GM12878 (cell line): ENCODE measurements around the gene EYS. TPM values are rescaled to one million over a fixed set of nuclear protein-coding genes. Genes with fewer than 3 reads are reported as not detected.

Experiments
- ATAC-seq: fragments of 200-7000 bp; cut with Tn5 transposase; 3 replicates; pipeline ENCODE4 v1.9.1; 2020; ENCODE audit warnings: mild to moderate bottlenecking, moderate library complexity
- BruUV-seq: library from RNA; stranded (reverse); fragments of 400-500 nt; replicated peaks from 2 replicates; lab custom pipeline; 2021; lab: Mats Ljungman, UMichigan
- CTCF ChIA-PET: fragments of 300-600 bp; sonication (Branson Sonifier 250); formaldehyde crosslinking; extraction: SDS; loops from one replicate; lab custom pipeline; 2021; ENCODE audit warnings: inconsistent platforms; lab: Yijun Ruan, JAX
- POLR2A ChIA-PET: fragments of 350-600 bp; formaldehyde crosslinking; extraction: SDS; loops from one replicate; lab custom pipeline; 2021; ENCODE audit warnings: inconsistent platforms; lab: Charles Lee
- RAD21 ChIA-PET: fragments of 300-600 bp; sonication (Branson Sonifier 250); formaldehyde crosslinking; loops from one replicate; lab custom pipeline; 2023; ENCODE audit warnings: antibody characterized with exemption; ENCODE audit not compliant: unreplicated experiment; lab: Charles Lee
- SMC1A ChIA-PET: fragments of 300-600 bp; sonication (Branson Sonifier 250); formaldehyde crosslinking; loops from one replicate; lab custom pipeline; 2023; ENCODE audit not compliant: unreplicated experiment, uncharacterized antibody; lab: Charles Lee
- DNase-seq: peaks from one replicate; pipeline ENCODE4 v3.0.0-alpha.2; 2011; ENCODE audit warnings: low read depth, low spot score
- FAIRE-seq: peaks from 3 replicates; lab custom pipeline; 2011; peaks lifted over from hg19 to GRCh38; lab: Jason Lieb, UNC
- H2AFZ ChIP-seq: 2 replicates; pipeline ENCODE4 v1.6.0; 2011; ENCODE audit warnings: low read depth, low read length, control low read depth; ENCODE audit not compliant: control insufficient read depth
- H3K27ac ChIP-seq: 2 replicates; pipeline ENCODE4 v1.5.1; 2011; ENCODE audit warnings: control low read depth; ENCODE audit not compliant: control insufficient read depth, insufficient read depth
- H3K27me3 ChIP-seq, 2 experiments: replicated peaks in 1 of 2; 2 replicates each; pipeline versions ENCODE4 v1.6.0 to v1.6.1; 2011; ENCODE audit warnings: low read length in 1 of 2; ENCODE audit not compliant: control insufficient read depth in 2 of 2, insufficient read depth in 2 of 2
- H3K36me3 ChIP-seq, 2 experiments: 2 replicates each; pipeline ENCODE4 v1.5.1; 2011; ENCODE audit warnings: low read length in 1 of 2; ENCODE audit not compliant: control insufficient read depth in 2 of 2, insufficient read depth in 2 of 2
- H3K4me1 ChIP-seq: 2 replicates; pipeline ENCODE4 v1.6.1; 2011; ENCODE audit warnings: mild to moderate bottlenecking, low read length, moderate library complexity, mixed read lengths; ENCODE audit not compliant: control insufficient read depth, insufficient read depth
- H3K4me2 ChIP-seq: 2 replicates; pipeline ENCODE4 v1.6.0; 2011; ENCODE audit warnings: control low read depth; ENCODE audit not compliant: control insufficient read depth, insufficient read depth
- H3K4me3 ChIP-seq: fragments of 200-600 bp; sonication (generic); 2 replicates; pipeline ENCODE4 v1.5.1; 2016
- H3K79me2 ChIP-seq: 2 replicates; pipeline ENCODE4 v1.6.0; 2011; ENCODE audit warnings: low read length; ENCODE audit not compliant: control insufficient read depth, insufficient read depth
- H3K9ac ChIP-seq: 2 replicates; pipeline ENCODE4 v1.8.0; 2011; ENCODE audit warnings: low read length, control low read depth, mixed read lengths; ENCODE audit not compliant: control insufficient read depth, insufficient read depth
- H3K9me3 ChIP-seq: replicated peaks from 3 replicates; pipeline ENCODE4 v1.5.1; 2011; ENCODE audit warnings: mild to moderate bottlenecking, low read length; ENCODE audit not compliant: control insufficient read depth, insufficient read depth
- H4K20me1 ChIP-seq: 2 replicates; pipeline ENCODE4 v1.6.0; 2011; ENCODE audit not compliant: control insufficient read depth, insufficient read depth
- DPF2 ChIP-seq: fragments of 450-650 bp; IDR thresholded peaks from 2 replicates; pipeline ENCODE4 v1.6.1; 2017; ENCODE audit warnings: mild to moderate bottlenecking
- FOXK2 ChIP-seq: fragments of 450-650 bp; IDR thresholded peaks from 2 replicates; pipeline ENCODE4 v1.6.1; 2017; ENCODE audit warnings: mild to moderate bottlenecking, moderate library complexity
- RBBP5 ChIP-seq: fragments of 200-600 bp; sonication (generic); conservative IDR thresholded peaks from 2 replicates; pipeline ENCODE4 v1.6.1; 2016
- RCOR1 ChIP-seq: conservative IDR thresholded peaks from 2 replicates; pipeline ENCODE4 v1.6.1; 2012; ENCODE audit warnings: low read depth, low read length, improper control_type of control experiment
- RELA ChIP-seq: fragments of 450-650 bp; IDR thresholded peaks from 2 replicates; pipeline ENCODE4 v1.8.0; 2014; ENCODE audit warnings: borderline replicate concordance; ENCODE audit not compliant: partially characterized antibody
- RUNX3 ChIP-seq: IDR thresholded peaks from 2 replicates; pipeline ENCODE4 v1.6.1; 2012; ENCODE audit warnings: low read length, inconsistent platforms
- SMC3 ChIP-seq: IDR thresholded peaks from 2 replicates; pipeline ENCODE4 v1.6.1; 2011; ENCODE audit warnings: low read length, improper control_type of control experiment, borderline replicate concordance
- TBL1XR1 ChIP-seq: IDR thresholded peaks from 2 replicates; pipeline ENCODE4 v1.6.1; 2012; ENCODE audit warnings: low read depth, low read length, improper control_type of control experiment
- ZNF274 ChIP-seq: IDR thresholded peaks from one replicate; pipeline ENCODE4 v1.8.0; 2011; ENCODE audit not compliant: insufficient read length, insufficient read depth
- WGBS: methylation state at CpG from one replicate; pipeline ENCODE4 v1.1.6; 2016; ENCODE audit warnings: low lambda C conversion rate; ENCODE audit not compliant: insufficient replicate concordance, insufficient coverage; ENCODE audit errors: missing lambda C conversion rate; 5-methylcytosine and 5-hydroxymethylcytosine counted together
- in situ Hi-C: fragments of 300-500 bp; cut with MboI; formaldehyde crosslinking; loops from 9 replicates; pipeline ENCODE4 v1.14.3; 2018; ENCODE audit warnings: mixed read lengths
- intact Hi-C: fragments of 100-400 bp; cut with micrococcal nuclease; formaldehyde crosslinking; loops from one replicate; pipeline ENCODE4 v1.14.2; 2022; ENCODE audit not compliant: unreplicated experiment
- polyA plus RNA-seq, 11 experiments: library from polyadenylated mRNA; depleted of rRNA in 4 of 11; unstranded in 6 of 11; stranded (reverse) in 5 of 11; fragments of >200 nt; fragmentation: Nextera tagmentation in 4 of 11; fragmentation: Illumina TruSeq in 1 of 11; extraction: Ambion mirVana in 4 of 11; extraction: Trizol in 1 of 11; gene quantifications; 1 replicate in 1 of 11; 2 replicates in 10 of 11; pipeline versions ENCODE4 v1.2.1 to v1.2.3, GENCODE V29; 2011 to 2016; ENCODE audit warnings: inconsistent platforms in 2 of 11, missing spikeins in 2 of 11, low read depth in 1 of 11
- total RNA-seq, 4 experiments: library from RNA; depleted of rRNA in 3 of 4; stranded (reverse); fragments of >200 nt in 3 of 4; fragmentation: Illumina TruSeq in 1 of 4; extraction: Trizol in 1 of 4; gene quantifications; 2 replicates each; pipeline versions ENCODE4 v1.2.1 to v1.2.3, GENCODE V29; 2013 to 2021
- TF ChIP-seq, protein P1 (sequence below): fragments of 150-350 bp; IDR thresholded peaks from 2 replicates; pipeline ENCODE4 v1.6.1; 2014; ENCODE audit warnings: mild to moderate bottlenecking, low read depth, low read length
- TF ChIP-seq, protein P2 (sequence below): IDR thresholded peaks from 2 replicates; pipeline ENCODE4 v1.6.1; 2012; ENCODE audit warnings: low read depth, low read length, improper control_type of control experiment

Gene EYS
- total and polyA plus RNA-seq, 10 of the 15 experiments (the other 5 are each of a cell fraction or from before 2014, with no cell fraction given): under 0.01 to 0.14 (median 0.02) TPM; not detected in 1

DNA sequence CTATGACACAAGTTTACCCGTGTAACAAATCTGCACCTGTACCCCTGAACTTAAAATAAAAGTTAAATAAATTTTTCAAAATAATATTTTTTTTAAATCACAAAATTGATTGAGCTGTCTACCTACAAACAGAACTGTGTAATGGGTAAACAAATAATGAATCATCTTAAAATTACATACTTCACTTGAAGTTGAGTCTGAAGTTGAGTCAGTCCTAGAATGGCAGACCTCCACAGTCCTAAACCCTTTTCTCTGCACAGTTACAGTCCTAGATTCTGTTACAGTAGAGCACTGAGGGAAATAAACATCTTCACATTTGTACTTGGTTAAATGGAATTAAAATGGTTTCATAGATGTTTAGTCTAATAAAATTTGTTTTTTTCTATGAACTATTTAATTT, 1190.6 kb downstream of the EYS start:
- intact Hi-C loops (no loop called here), in situ Hi-C loops (no loop called here)
- TF ChIP-seq SMC3 (no peak), FOXK2 (no peak), ZNF274 (no peak), TBL1XR1 (no peak), RUNX3 (no peak), RCOR1 (no peak), DPF2 (no peak), RELA (no peak), RBBP5 (no peak)
- TF ChIP-seq, protein P1, sequence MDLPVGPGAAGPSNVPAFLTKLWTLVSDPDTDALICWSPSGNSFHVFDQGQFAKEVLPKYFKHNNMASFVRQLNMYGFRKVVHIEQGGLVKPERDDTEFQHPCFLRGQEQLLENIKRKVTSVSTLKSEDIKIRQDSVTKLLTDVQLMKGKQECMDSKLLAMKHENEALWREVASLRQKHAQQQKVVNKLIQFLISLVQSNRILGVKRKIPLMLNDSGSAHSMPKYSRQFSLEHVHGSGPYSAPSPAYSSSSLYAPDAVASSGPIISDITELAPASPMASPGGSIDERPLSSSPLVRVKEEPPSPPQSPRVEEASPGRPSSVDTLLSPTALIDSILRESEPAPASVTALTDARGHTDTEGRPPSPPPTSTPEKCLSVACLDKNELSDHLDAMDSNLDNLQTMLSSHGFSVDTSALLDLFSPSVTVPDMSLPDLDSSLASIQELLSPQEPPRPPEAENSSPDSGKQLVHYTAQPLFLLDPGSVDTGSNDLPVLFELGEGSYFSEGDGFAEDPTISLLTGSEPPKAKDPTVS: no peak
- TF ChIP-seq, protein P2, sequence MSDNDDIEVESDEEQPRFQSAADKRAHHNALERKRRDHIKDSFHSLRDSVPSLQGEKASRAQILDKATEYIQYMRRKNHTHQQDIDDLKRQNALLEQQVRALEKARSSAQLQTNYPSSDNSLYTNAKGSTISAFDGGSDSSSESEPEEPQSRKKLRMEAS: no peak
- Histone ChIP-seq H3K79me2 (no peaks in the 10 kb centered on the region), H3K4me1 (no peaks in the 10 kb centered on the region), H4K20me1 (no peaks in the 10 kb centered on the region), H3K27me3 (no peaks in the 10 kb centered on the region), H3K36me3 (no peaks in the 10 kb centered on the region), H3K9ac (no peak overlapping the region), H3K9me3 (no peaks in the 10 kb centered on the region), H3K27ac (no peak overlapping the region), H3K4me3 (no peak overlapping the region), H3K4me2 (no peak overlapping the region), H2AFZ (no peak overlapping the region)
- SMC1A ChIA-PET: no interaction called here
- POLR2A ChIA-PET: no interaction called here
- DNase-seq: no peak
- CTCF ChIA-PET: interaction anchor here (1.0 to 2.9 kb wide), 2 partner anchors 11 to 45 kb away, joined by 4 to 9 read pairs; no protein-coding TSS in a partner anchor
- ATAC-seq: no peak
- 0% methylated on average over 1 of the region's 1 CpG for WGBS
- no TSS peak for BruUV-seq
- RAD21 ChIA-PET: no interaction called here
- no peak for FAIRE-seq
